Measurements from ENCODE around the gene PCBP3. TPM values are rescaled to one million over a fixed set of nuclear protein-coding genes. Genes with fewer than 3 reads are reported as not detected.

PCBP3 gene
- total and polyA plus RNA-seq, 4 donors, result 0.36 to 1.6 (median 0.42) TPM

DNA sequence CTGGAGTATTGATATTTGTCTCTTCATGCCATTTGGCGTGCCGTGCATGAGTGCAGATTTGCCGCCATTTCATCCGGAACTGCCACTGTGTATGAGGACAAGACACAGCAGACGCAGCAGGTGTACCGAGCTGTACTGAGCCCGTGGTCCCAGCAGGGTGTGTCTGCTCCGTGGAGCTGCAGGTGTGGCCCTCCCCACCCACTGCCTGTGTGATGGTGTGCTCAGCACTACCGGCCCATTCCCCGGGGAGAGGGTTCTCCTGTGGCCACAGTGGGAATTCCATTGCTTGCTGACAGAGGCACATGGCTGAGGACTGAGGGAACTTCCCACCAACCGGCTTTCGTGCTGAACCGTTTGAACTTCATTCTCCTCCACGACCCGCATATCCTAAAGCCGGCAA is 303.8 kb downstream of the PCBP3 start:
- WGBS, result 89% methylated on average over 16 of the region's 16 CpGs
- peaks cover 0 to 3% (median 2%) of the 10 kb centered on the region in 4 donors for H3K27me3 ChIP-seq (ENCODE audit: control insufficient read depth in 4 of 4, insufficient read depth in 4 of 4, low read length in 3 of 4)
- no peak for DNase-seq (ENCODE audit: low spot score)
- H3K4me1 ChIP-seq (ENCODE audit: control insufficient read depth in 4 of 4, insufficient read depth in 4 of 4, low read length in 3 of 4), result no peaks in the 10 kb centered on the region
- TF ChIP-seq ZBTB33 (IDR thresholded peaks at IDR 0.05), result no peak
- no peak for TF ChIP-seq YY1 (IDR thresholded peaks at IDR 0.05)
- no peak for TF ChIP-seq FOXA1 (IDR thresholded peaks at IDR 0.05)
- no peak overlapping the region for H3K9ac ChIP-seq (ENCODE audit: low read depth in 1 of 2, low read length in 2 of 2)
- H3K36me3 ChIP-seq (ENCODE audit: control insufficient read depth in 4 of 4, insufficient read depth in 3 of 4, low read depth in 1 of 4, low read length in 3 of 4), result no peaks in the 10 kb centered on the region
- H3K9me3 ChIP-seq (ENCODE audit: control insufficient read depth in 4 of 4, low read length in 3 of 4), result no peaks in the 10 kb centered on the region
- H3K4me3 ChIP-seq (ENCODE audit: low read depth in 1 of 3, low read length in 3 of 3), result no peak overlapping the region
- H3K27ac ChIP-seq (ENCODE audit: low read depth in 1 of 2, low read length in 2 of 2), result no peak overlapping the region

DNA sequence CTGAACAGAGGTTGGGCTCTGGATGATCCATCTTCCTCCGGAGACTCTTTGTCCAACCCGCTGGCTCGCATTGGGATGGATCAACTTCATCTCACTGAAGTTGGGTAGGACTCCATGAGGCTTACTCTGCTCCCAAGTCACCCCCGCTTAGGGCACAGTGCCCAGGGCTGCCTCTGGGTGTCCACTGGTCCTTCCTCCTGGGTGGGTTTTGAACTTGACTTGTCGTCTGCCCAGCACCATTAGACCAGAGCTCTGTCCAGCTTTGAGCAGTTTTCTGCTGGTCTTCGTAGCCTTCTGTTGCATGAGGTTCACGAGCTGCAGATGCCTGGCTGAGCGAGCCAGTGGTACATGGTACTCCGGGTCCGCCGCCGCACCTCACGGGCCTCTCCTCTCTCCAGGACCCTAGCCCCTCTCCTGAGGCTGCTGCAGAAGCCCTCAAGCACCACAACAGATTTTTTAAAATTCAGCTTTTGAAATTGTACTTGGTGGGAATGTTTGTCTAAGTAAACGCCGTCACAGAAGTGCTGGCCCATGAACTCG is 304.3 kb downstream of the PCBP3 start:
- Histone ChIP-seq H3K4me3 (ENCODE audit: low read depth in 1 of 3, low read length in 3 of 3) (no peak overlapping the region), H3K9ac (ENCODE audit: low read depth in 1 of 2, low read length in 2 of 2) (no peak overlapping the region), H3K27me3 (ENCODE audit: control insufficient read depth in 4 of 4, insufficient read depth in 4 of 4, low read length in 3 of 4) (peaks cover 0 to 3% (median 2%) of the 10 kb centered on the region in 4 donors), H3K4me1 (ENCODE audit: control insufficient read depth in 4 of 4, insufficient read depth in 4 of 4, low read length in 3 of 4) (no peaks in the 10 kb centered on the region), H3K27ac (ENCODE audit: low read depth in 1 of 2, low read length in 2 of 2) (no peak overlapping the region), H3K36me3 (ENCODE audit: control insufficient read depth in 4 of 4, insufficient read depth in 3 of 4, low read depth in 1 of 4, low read length in 3 of 4) (no peaks in the 10 kb centered on the region), H3K9me3 (ENCODE audit: control insufficient read depth in 4 of 4, low read length in 3 of 4) (no peaks in the 10 kb centered on the region)
- DNase-seq (ENCODE audit: low spot score), result no peak
- 91% methylated on average over 16 of the region's 16 CpGs for WGBS
- no peak for TF ChIP-seq ZBTB33 (IDR thresholded peaks at IDR 0.05)
- no peak for TF ChIP-seq NR2F2 (IDR thresholded peaks at IDR 0.05)
- TF ChIP-seq EGR1 (IDR thresholded peaks at IDR 0.05; ENCODE audit: low read depth in 2 of 2), result no peak

DNA sequence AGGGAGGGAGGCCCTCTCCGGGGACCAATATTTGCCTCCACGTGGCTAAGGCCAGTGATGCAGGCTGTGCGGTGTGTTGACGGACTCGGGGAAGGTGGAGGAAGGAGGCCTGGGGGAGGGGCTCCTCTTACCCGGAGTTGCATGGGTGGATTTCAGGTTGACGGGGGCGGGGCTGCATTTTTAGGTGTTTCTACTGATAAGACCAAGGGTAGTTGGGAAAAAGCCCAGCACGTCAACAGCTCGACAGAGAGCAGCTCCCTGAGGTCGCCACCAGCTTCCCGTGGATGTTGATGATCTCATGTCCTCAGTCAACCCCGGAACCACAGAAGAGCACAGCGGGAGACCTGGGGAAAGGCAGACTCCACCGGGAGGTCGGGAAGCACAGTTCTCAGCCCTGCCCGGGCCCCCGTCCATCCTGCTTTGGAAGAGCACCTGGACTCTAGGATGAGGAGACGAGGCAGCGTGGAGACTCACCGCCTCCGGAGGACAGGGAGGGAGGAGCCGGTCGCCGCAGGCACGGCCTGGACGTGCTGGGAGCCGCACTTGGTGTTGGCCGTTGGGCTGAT is 305.1 kb downstream of the PCBP3 start:
- H3K9ac ChIP-seq (ENCODE audit: low read depth in 1 of 2, low read length in 2 of 2), result no peak overlapping the region
- no peak overlapping the region for H3K27ac ChIP-seq (ENCODE audit: low read depth in 1 of 2, low read length in 2 of 2)
- H3K9me3 ChIP-seq (ENCODE audit: control insufficient read depth in 4 of 4, low read length in 3 of 4), result no peaks in the 10 kb centered on the region
- no peak overlapping the region for H3K4me3 ChIP-seq (ENCODE audit: low read depth in 1 of 3, low read length in 3 of 3)
- TF ChIP-seq YY1 (IDR thresholded peaks at IDR 0.05) (no peak), RAD21 (IDR thresholded peaks at IDR 0.05) (no peak)
- no peaks in the 10 kb centered on the region for H3K4me1 ChIP-seq (ENCODE audit: control insufficient read depth in 4 of 4, insufficient read depth in 4 of 4, low read length in 3 of 4)
- WGBS, result 66% methylated on average over 29 of the region's 29 CpGs
- peaks cover 0 to 3% (median 2%) of the 10 kb centered on the region in 4 donors for H3K27me3 ChIP-seq (ENCODE audit: control insufficient read depth in 4 of 4, insufficient read depth in 4 of 4, low read length in 3 of 4)
- no peaks in the 10 kb centered on the region for H3K36me3 ChIP-seq (ENCODE audit: control insufficient read depth in 4 of 4, insufficient read depth in 3 of 4, low read depth in 1 of 4, low read length in 3 of 4)
- no peak for DNase-seq (ENCODE audit: low spot score)
